OCI-LY3 (cell line): Measurements from ENCODE around the gene ENTREP1.
"Not testable (repeated sequence)": the region's sequence is repeated elsewhere in the genome, so short reads cannot be mapped to it uniquely, and the experiment has no call there.

Experiments
- H2AFZ ChIP-seq: fragments of 200-600, 300-600 bp; shearing (Covaris generic); 2 replicates; pipeline ENCODE4 v1.6.0; 2014; ENCODE audit warnings: antibody characterized with exemption, low read depth, low read length
- H3K27ac ChIP-seq: fragments of 200-600, 300-600 bp; sonication (generic); 2 replicates; pipeline ENCODE4 v1.5.1; 2014; ENCODE audit warnings: mild to moderate bottlenecking, low read length, moderate library complexity, mixed read lengths
- H3K27me3 ChIP-seq: fragments of 200-600, 300-600 bp; sonication (generic); 2 replicates; pipeline ENCODE4 v1.6.1; 2014; ENCODE audit warnings: low read depth, low read length, mixed read lengths
- H3K36me3 ChIP-seq: fragments of 200-600, 300-600 bp; sonication (generic); replicated peaks from 2 replicates; pipeline ENCODE3; 2014; ENCODE audit warnings: low read depth, low read length, mixed read lengths
- H3K4me1 ChIP-seq: fragments of 300-600, 200-600 bp; sonication (generic); 2 replicates; pipeline ENCODE4 v1.6.1; 2014; ENCODE audit warnings: low read length, mixed read lengths
- H3K4me2 ChIP-seq: fragments of 200-600, 300-600 bp; sonication (generic); 2 replicates; pipeline ENCODE4 v1.6.1; 2014; ENCODE audit warnings: low read length, mixed read lengths
- H3K4me3 ChIP-seq: fragments of 300-600, 200-600 bp; sonication (generic); 2 replicates; pipeline ENCODE4 v1.5.1; 2014; ENCODE audit warnings: antibody characterized with exemption, mild to moderate bottlenecking, low read length, moderate library complexity
- H3K79me2 ChIP-seq: fragments of 300-600, 200-600 bp; shearing (Covaris generic); 2 replicates; pipeline ENCODE4 v1.6.1; 2014; ENCODE audit warnings: mild to moderate bottlenecking, low read length, mixed read lengths
- H3K9ac ChIP-seq: fragments of 300-600, 200-600 bp; shearing (Covaris generic); 2 replicates; pipeline ENCODE4 v1.6.0; 2014; ENCODE audit warnings: mild to moderate bottlenecking, low read length, moderate library complexity
- H3K9me3 ChIP-seq: fragments of 200-600, 300-600 bp; shearing (Covaris generic); 2 replicates; pipeline ENCODE4 v1.6.1; 2014; ENCODE audit warnings: low read length, mixed read lengths; ENCODE audit not compliant: insufficient read depth
- H4K20me1 ChIP-seq: fragments of 200-600, 300-600 bp; sonication (generic); 2 replicates; pipeline ENCODE4 v1.6.1; 2016; ENCODE audit warnings: low read length, mixed read lengths; ENCODE audit not compliant: insufficient read depth
- EZH2phosphoT487 ChIP-seq: fragments of 200-600 bp; shearing (Covaris generic); IDR thresholded peaks from 2 replicates; pipeline ENCODE4 v1.6.1; 2018; ENCODE audit warnings: antibody characterized with exemption, mixed run types, low read depth
- TF ChIP-seq, protein P1 (sequence below): fragments of 200-600, 300-600 bp; sonication (generic); IDR thresholded peaks from 2 replicates; pipeline ENCODE4 v1.5.1; 2014; ENCODE audit warnings: antibody characterized with exemption, low read length, low read depth

The ENTREP1 gene

DNA sequence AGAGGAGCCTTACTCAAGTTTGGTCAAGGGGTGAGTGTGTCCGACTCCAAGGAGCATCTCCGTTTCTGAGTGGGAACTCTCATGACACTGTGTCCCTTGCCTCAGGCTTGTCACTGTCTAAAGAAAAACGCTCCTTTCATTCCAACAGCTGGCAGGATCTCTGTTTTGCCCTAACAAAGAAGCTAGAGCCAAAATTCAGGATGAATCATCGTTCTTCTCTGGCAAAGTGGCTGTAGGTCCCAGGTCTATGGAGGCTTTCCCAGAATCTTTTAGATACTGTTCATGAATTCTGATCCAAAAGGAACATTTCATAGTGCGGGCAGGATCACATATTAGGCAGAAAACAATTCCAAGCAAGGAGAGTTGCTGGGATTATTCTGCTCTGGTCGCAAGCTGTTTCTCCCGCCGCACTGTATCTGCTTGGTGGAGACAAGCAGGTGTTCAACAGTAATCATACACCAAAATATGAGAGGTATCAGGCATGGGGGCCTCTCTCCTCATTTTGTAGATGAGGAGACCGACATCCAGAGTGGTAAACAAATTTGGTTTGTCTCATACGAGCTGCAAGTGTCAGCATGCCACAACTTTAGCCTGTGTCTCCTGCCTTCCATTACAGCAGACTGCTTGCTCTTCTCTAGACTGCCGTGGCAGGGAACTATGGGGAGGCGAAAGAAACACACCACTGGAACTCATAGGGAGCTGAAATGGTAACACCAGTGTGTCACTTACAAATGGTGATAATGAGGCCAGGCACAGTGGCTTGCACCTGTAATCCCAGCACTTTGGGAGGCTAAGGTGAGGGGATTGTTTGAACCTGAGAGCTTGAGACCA is 72.6 kb downstream of the ENTREP1 start:
- Histone ChIP-seq H4K20me1 (no peaks in the 10 kb centered on the region), H3K4me1 (no peaks in the 10 kb centered on the region), H3K27ac (no peak overlapping the region), H3K9me3 (no peaks in the 10 kb centered on the region), H3K4me2 (no peak overlapping the region), H3K36me3 (no peaks in the 10 kb centered on the region), H2AFZ (no peak overlapping the region), H3K79me2 (no peaks in the 10 kb centered on the region), H3K9ac (no peak overlapping the region), H3K4me3 (no peak overlapping the region), H3K27me3 (no peaks in the 10 kb centered on the region)
- TF ChIP-seq EZH2phosphoT487: no peak
- TF ChIP-seq, protein P1, sequence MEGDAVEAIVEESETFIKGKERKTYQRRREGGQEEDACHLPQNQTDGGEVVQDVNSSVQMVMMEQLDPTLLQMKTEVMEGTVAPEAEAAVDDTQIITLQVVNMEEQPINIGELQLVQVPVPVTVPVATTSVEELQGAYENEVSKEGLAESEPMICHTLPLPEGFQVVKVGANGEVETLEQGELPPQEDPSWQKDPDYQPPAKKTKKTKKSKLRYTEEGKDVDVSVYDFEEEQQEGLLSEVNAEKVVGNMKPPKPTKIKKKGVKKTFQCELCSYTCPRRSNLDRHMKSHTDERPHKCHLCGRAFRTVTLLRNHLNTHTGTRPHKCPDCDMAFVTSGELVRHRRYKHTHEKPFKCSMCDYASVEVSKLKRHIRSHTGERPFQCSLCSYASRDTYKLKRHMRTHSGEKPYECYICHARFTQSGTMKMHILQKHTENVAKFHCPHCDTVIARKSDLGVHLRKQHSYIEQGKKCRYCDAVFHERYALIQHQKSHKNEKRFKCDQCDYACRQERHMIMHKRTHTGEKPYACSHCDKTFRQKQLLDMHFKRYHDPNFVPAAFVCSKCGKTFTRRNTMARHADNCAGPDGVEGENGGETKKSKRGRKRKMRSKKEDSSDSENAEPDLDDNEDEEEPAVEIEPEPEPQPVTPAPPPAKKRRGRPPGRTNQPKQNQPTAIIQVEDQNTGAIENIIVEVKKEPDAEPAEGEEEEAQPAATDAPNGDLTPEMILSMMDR: no peak

DNA sequence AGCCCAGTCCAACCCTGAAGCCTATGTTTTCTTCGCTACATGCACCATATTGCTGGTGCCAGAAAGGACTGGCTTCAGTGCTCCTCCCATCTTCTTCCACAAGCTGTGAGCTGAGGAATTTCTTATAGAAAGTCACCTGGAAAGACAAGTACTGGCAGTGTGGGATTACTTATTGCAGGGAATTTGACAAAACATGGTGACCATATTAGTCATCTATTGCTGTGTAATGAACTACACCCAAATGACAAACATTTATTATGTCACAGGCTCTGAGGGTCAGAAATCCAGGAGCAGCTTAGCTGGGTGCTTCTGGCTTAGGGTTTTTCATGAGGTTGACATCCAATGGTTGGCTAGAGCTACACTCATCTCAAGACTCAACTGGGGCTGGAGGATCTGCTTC is 75.5 kb downstream of the ENTREP1 start:
- no peak overlapping the region for H3K27ac ChIP-seq
- TF ChIP-seq EZH2phosphoT487: no peak
- TF ChIP-seq, protein P1: no peak
- H4K20me1 ChIP-seq: no peaks in the 10 kb centered on the region
- H3K36me3 ChIP-seq: no peaks in the 10 kb centered on the region
- H3K4me1 ChIP-seq: no peaks in the 10 kb centered on the region
- no peaks in the 10 kb centered on the region for H3K27me3 ChIP-seq
- no peak overlapping the region for H3K4me3 ChIP-seq
- H2AFZ ChIP-seq: no peak overlapping the region
- no peaks in the 10 kb centered on the region for H3K79me2 ChIP-seq
- H3K9me3 ChIP-seq: no peaks in the 10 kb centered on the region
- H3K4me2 ChIP-seq: no peak overlapping the region
- no peak overlapping the region for H3K9ac ChIP-seq

GRCh38 chr9:69409936-69410335 is 84.9 kb downstream of the ENTREP1 start:
- not testable (repeated sequence) for H3K4me3 ChIP-seq, H2AFZ ChIP-seq, H3K9me3 ChIP-seq, H3K4me2 ChIP-seq, H3K79me2 ChIP-seq, H3K27ac ChIP-seq, H3K36me3 ChIP-seq, H3K4me1 ChIP-seq, H4K20me1 ChIP-seq, H3K27me3 ChIP-seq, H3K9ac ChIP-seq

GRCh38 chr9:69411246-69411645 is 86.2 kb downstream of the ENTREP1 start:
- Histone ChIP-seq H4K20me1 (no peaks in the 10 kb centered on the region), H3K79me2 (no peaks in the 10 kb centered on the region), H3K4me3 (no peak overlapping the region), H3K36me3 (no peaks in the 10 kb centered on the region), H3K4me1 (no peaks in the 10 kb centered on the region), H2AFZ (no peak overlapping the region), H3K4me2 (no peak overlapping the region), H3K9ac (no peak overlapping the region), H3K27me3 (no peaks in the 10 kb centered on the region), H3K9me3 (no peaks in the 10 kb centered on the region), H3K27ac (no peak overlapping the region)
- TF ChIP-seq EZH2phosphoT487: no peak
- TF ChIP-seq, protein P1: no peak
